IMR-90 (cell line): ENCODE measurements around the gene CPSF7.

Experiments
- CEBPB ChIP-seq: IDR thresholded peaks from 2 replicates; pipeline ENCODE4 v1.6.1; 2012; ENCODE audit warnings: low read depth, low read length, improper control_type of control experiment
- CTCF ChIP-seq: conservative IDR thresholded peaks from 2 replicates; pipeline ENCODE4 v1.5.1; 2012; ENCODE audit warnings: mild to moderate bottlenecking, low read depth, low read length, improper control_type of control experiment
- POLR2A ChIP-seq: IDR thresholded peaks from 2 replicates; pipeline ENCODE4 v1.6.1; 2012; ENCODE audit warnings: mild to moderate bottlenecking, low read depth, low read length
- SMC3 ChIP-seq: fragments of 150-350 bp; IDR thresholded peaks from 2 replicates; pipeline ENCODE4 v1.6.1; 2016; ENCODE audit warnings: low read depth, mild to moderate bottlenecking, antibody characterized with exemption, low read length, moderate library complexity

DNA sequence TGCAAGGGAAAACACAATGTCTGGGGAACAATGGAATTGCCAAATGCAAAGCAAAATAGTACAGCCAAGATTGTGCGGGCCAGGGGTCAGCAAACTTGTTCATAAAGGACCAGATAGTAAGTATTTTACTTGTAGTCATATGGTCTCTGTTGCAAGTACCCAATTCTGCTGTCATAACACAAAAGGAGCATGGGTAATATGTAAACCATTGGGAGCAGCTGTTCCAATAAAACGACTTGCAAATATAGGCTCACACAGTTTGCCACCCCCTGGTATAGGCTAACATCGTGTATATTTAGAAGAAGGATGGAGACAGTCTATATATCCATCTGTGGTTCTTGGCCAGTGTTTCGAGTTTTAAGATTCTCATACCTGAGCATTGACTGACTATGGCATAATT, 15.7 kb upstream of the CPSF7 start:
- no peak for TF ChIP-seq CTCF
- no peak for TF ChIP-seq POLR2A
- no peak for TF ChIP-seq SMC3
- no peak for TF ChIP-seq CEBPB
